ENCODE results near the gene OR10T2.
"Not testable (repeated sequence)": the region's sequence is repeated elsewhere in the genome, so short reads cannot be mapped to it uniquely, and the experiment has no call there.

The OR10T2 gene, protein sequence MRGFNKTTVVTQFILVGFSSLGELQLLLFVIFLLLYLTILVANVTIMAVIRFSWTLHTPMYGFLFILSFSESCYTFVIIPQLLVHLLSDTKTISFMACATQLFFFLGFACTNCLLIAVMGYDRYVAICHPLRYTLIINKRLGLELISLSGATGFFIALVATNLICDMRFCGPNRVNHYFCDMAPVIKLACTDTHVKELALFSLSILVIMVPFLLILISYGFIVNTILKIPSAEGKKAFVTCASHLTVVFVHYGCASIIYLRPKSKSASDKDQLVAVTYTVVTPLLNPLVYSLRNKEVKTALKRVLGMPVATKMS

GRCh38 chr1:158398818-158399514, at the start of gene OR10T2:
TSS of gene OR10T2 (minus strand) at chr1:158399466. CDS start at chr1:158399466, 0 bp downstream.
- no peak within 1 kb of the TSS for H3K4me3 ChIP-seq (ENCODE audit: insufficient read length, low read depth)

DNA sequence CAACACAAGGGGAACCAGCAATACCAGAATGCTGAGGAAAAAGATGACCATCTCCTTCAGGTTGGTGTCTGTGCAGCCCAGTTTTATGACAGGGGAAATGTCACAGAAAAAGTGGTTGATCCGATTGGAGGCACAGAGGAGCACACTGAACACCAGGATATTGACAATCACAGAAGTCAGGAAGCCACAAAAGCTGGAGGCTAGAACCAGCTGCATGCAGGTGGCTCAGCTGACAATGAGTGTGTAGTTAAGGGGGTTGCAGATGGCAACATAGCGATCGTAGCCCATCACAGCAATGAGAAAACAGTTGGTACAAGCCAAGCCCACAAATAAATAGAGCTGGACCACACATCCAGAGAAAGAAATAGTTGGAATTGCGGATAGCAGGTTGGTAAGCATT, 46.1 kb upstream of the OR10T2 start:
- H3K9me3 ChIP-seq (ENCODE audit: insufficient read depth, low read length): no peaks in the 10 kb centered on the region
- H3K9ac ChIP-seq (ENCODE audit: insufficient read length, low read depth): no peak overlapping the region
- H3K4me3 ChIP-seq (ENCODE audit: insufficient read length, low read depth): no peak overlapping the region
- no peaks in the 10 kb centered on the region for H3K36me3 ChIP-seq (ENCODE audit: insufficient read depth, insufficient read length, low read length)
- no peak for TF ChIP-seq SUZ12 (IDR thresholded peaks at IDR 0.05; ENCODE audit: extremely low read depth, insufficient read depth, insufficient read length)
- no peak for TF ChIP-seq YY1 (IDR thresholded peaks at IDR 0.05; ENCODE audit: insufficient read depth, insufficient read length)
- no peak for TF ChIP-seq ZNF274 (IDR thresholded peaks at IDR 0.05; ENCODE audit: low read depth, low read length)
- no peaks in the 10 kb centered on the region for H3K27me3 ChIP-seq (ENCODE audit: insufficient read depth, insufficient read length)
- no peak for DNase-seq (ENCODE audit: low read depth, low spot score)
- H3K4me1 ChIP-seq (ENCODE audit: insufficient read depth, insufficient read length): no peaks in the 10 kb centered on the region

More at GRCh38 chr1:158398818-158399514, at the start of gene OR10T2:
- DNase-seq (ENCODE audit: low read depth, low spot score): no peak
- no peaks in the 10 kb centered on the region for H3K36me3 ChIP-seq (ENCODE audit: insufficient read depth, insufficient read length, low read length)
- no peaks in the 10 kb centered on the region for H3K27me3 ChIP-seq (ENCODE audit: insufficient read depth, insufficient read length)
- no peaks in the 10 kb centered on the region for H3K4me1 ChIP-seq (ENCODE audit: insufficient read depth, insufficient read length)
- no peak within 1 kb of the TSS for H3K9ac ChIP-seq (ENCODE audit: insufficient read length, low read depth)
- TF ChIP-seq SUZ12 (IDR thresholded peaks at IDR 0.05; ENCODE audit: extremely low read depth, insufficient read depth, insufficient read length) (no peak), YY1 (IDR thresholded peaks at IDR 0.05; ENCODE audit: insufficient read depth, insufficient read length) (no peak), ZNF274 (IDR thresholded peaks at IDR 0.05; ENCODE audit: low read depth, low read length) (no peak)
- H3K9me3 ChIP-seq (ENCODE audit: insufficient read depth, low read length): no peaks in the 10 kb centered on the region

DNA sequence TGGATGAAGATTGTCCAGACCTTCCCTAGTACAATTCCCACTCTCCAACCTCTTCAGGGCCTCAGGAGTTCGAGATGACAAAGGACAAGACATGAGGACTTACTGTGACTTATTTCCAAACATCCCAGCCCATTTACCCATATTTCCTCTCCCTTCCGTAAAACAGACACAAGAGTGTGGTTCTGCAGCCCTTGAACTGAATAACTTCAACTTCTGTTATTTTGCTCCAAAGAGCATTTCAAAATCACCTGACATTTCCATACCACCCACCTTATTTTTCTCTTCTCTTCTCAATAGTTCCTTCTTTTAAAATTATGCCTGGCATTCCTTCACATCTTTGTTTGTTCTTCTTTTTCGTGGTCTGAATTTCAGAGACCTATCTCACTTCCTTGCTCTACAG, 35.5 kb upstream of the OR10T2 start:
- Histone ChIP-seq H3K4me3 (ENCODE audit: insufficient read length, low read depth) (no peak overlapping the region), H3K27me3 (ENCODE audit: insufficient read depth, insufficient read length) (no peaks in the 10 kb centered on the region), H3K9me3 (ENCODE audit: insufficient read depth, low read length) (peaks cover 14% of the 10 kb centered on the region; the same call in 1 of the 2 replicates), H3K4me1 (ENCODE audit: insufficient read depth, insufficient read length) (no peaks in the 10 kb centered on the region), H3K36me3 (ENCODE audit: insufficient read depth, insufficient read length, low read length) (no peaks in the 10 kb centered on the region), H3K9ac (ENCODE audit: insufficient read length, low read depth) (no peak overlapping the region)
- DNase-seq (ENCODE audit: low read depth, low spot score): no peak
- TF ChIP-seq YY1 (IDR thresholded peaks at IDR 0.05; ENCODE audit: insufficient read depth, insufficient read length): no peak
- no peak for TF ChIP-seq SUZ12 (IDR thresholded peaks at IDR 0.05; ENCODE audit: extremely low read depth, insufficient read depth, insufficient read length)
- TF ChIP-seq ZNF274 (IDR thresholded peaks at IDR 0.05; ENCODE audit: low read depth, low read length): no peak

DNA sequence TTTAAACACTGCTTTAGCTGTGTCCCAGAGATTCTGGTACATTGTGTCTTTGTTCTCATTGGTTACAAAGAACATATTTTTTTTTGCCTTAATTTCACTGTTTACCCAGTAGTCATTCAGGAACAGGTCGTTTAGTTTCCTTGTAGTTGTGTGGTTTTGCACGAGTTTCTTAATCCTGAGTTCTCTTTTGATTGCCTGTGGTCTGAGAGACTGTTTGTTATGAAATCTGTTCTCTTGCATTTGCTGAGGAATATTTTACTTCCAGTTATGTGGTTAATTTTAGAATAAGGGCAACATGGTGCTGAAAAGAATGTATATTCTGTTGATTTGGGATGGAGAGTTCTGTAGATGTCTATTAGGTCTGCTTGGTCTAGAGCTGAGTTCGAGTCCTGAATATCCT, 30.9 kb upstream of the OR10T2 start:
- not testable (repeated sequence) for H3K9ac ChIP-seq (ENCODE audit: insufficient read length, low read depth); H3K4me3 ChIP-seq (ENCODE audit: insufficient read length, low read depth); H3K36me3 ChIP-seq (ENCODE audit: insufficient read depth, insufficient read length, low read length); H3K4me1 ChIP-seq (ENCODE audit: insufficient read depth, insufficient read length); H3K27me3 ChIP-seq (ENCODE audit: insufficient read depth, insufficient read length); DNase-seq (ENCODE audit: low read depth, low spot score)
- H3K9me3 ChIP-seq (ENCODE audit: insufficient read depth, low read length): peaks cover 14% of the 10 kb centered on the region; the same call in 1 of the 2 replicates

DNA sequence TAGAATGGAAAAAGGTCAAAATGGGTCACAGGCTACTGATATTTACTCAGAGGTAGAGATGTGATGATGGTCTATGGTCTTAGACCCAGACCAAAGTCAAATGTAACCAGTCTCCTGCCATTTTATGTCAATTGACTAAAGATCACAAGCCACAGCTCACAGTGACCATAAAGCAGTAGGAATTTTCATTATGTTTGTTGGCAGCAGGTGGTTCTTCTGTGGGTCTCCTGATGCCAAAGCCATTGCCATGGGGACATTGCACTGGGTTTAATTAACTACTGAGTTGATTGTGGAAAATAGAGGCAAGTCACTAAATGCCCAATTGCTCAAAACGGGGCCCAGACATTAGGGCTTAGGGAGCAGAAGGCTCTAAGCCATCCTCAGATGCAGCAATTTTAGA, 26.9 kb upstream of the OR10T2 start, which contains the start of gene OR10K2:
Gene OR10K2, minus strand, starts transcription at position 101 of the 400 bp plus-strand sequence. CDS start 5,371 bp downstream, outside the sequence.
- TF ChIP-seq ZNF274 (IDR thresholded peaks at IDR 0.05; ENCODE audit: low read depth, low read length): no peak
- no peak for TF ChIP-seq YY1 (IDR thresholded peaks at IDR 0.05; ENCODE audit: insufficient read depth, insufficient read length)
- TF ChIP-seq SUZ12 (IDR thresholded peaks at IDR 0.05; ENCODE audit: extremely low read depth, insufficient read depth, insufficient read length): no peak
- Histone ChIP-seq H3K27me3 (ENCODE audit: insufficient read depth, insufficient read length) (no peaks in the 10 kb centered on the region), H3K36me3 (ENCODE audit: insufficient read depth, insufficient read length, low read length) (no peaks in the 10 kb centered on the region), H3K9me3 (ENCODE audit: insufficient read depth, low read length) (no peaks in the 10 kb centered on the region), H3K9ac (ENCODE audit: insufficient read length, low read depth) (no peak within 1 kb of the TSS), H3K4me1 (ENCODE audit: insufficient read depth, insufficient read length) (no peaks in the 10 kb centered on the region), H3K4me3 (ENCODE audit: insufficient read length, low read depth) (no peak within 1 kb of the TSS)
- no peak for DNase-seq (ENCODE audit: low read depth, low spot score)

DNA sequence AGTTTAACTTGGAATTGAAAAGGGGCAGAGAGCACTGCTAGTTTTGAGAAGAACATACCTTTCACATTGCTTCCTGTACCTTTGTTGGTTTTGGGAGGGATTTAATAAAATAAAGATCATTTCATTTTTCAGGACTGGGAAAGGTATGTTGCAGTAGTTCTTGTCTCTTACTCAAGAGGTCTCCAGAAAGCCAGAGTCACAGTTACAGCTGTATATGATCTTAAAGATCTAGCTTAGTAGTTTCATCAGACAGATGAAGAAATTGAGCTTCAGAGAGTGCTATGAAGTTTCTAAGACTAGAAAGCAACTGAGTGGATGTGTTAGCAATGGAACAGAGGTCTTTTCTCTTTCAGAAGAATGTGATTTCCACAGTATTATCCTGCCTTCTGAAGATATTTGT, 25.8 kb upstream of the OR10T2 start:
- TF ChIP-seq YY1 (IDR thresholded peaks at IDR 0.05; ENCODE audit: insufficient read depth, insufficient read length): no peak
- H3K4me1 ChIP-seq (ENCODE audit: insufficient read depth, insufficient read length): no peaks in the 10 kb centered on the region
- DNase-seq (ENCODE audit: low read depth, low spot score): no peak
- no peaks in the 10 kb centered on the region for H3K36me3 ChIP-seq (ENCODE audit: insufficient read depth, insufficient read length, low read length)
- H3K9me3 ChIP-seq (ENCODE audit: insufficient read depth, low read length): no peaks in the 10 kb centered on the region
- H3K4me3 ChIP-seq (ENCODE audit: insufficient read length, low read depth): no peak overlapping the region
- no peaks in the 10 kb centered on the region for H3K27me3 ChIP-seq (ENCODE audit: insufficient read depth, insufficient read length)
- no peak overlapping the region for H3K9ac ChIP-seq (ENCODE audit: insufficient read length, low read depth)

DNA sequence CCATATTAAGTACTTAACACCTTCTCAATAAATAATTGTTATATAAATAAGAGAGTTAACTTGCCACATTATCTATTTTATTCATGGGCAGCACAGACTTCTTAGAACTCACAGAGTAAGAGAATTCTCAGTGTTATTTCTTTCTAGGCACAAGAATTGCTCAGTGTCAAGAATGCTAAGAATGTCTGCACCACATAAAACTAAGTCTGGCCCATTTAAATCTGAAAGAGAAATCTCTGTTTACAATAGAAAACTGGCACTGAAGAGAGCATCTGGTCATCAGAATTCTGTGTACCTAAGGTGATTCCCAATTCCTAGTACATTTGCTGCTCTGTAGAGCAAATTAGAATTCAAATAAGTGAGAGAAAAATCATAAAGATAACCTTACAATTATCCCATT, 22.9 kb upstream of the OR10T2 start:
- TF ChIP-seq YY1 (IDR thresholded peaks at IDR 0.05; ENCODE audit: insufficient read depth, insufficient read length) (no peak), SUZ12 (IDR thresholded peaks at IDR 0.05; ENCODE audit: extremely low read depth, insufficient read depth, insufficient read length) (no peak), ZNF274 (IDR thresholded peaks at IDR 0.05; ENCODE audit: low read depth, low read length) (no peak)
- no peaks in the 10 kb centered on the region for H3K4me1 ChIP-seq (ENCODE audit: insufficient read depth, insufficient read length)
- H3K9me3 ChIP-seq (ENCODE audit: insufficient read depth, low read length): no peaks in the 10 kb centered on the region
- H3K27me3 ChIP-seq (ENCODE audit: insufficient read depth, insufficient read length): no peaks in the 10 kb centered on the region
- H3K9ac ChIP-seq (ENCODE audit: insufficient read length, low read depth): no peak overlapping the region
- H3K4me3 ChIP-seq (ENCODE audit: insufficient read length, low read depth): no peak overlapping the region
- no peaks in the 10 kb centered on the region for H3K36me3 ChIP-seq (ENCODE audit: insufficient read depth, insufficient read length, low read length)
- peak; percentile 50 for DNase-seq (ENCODE audit: low read depth, low spot score)
